HG03064 (cell line): Measurements from ENCODE around the gene CAMK2G.
A peak's percentile ranks its signal among the peaks of the same experiment; 100 is the strongest.
"Not testable (repeated sequence)": the region's sequence is repeated elsewhere in the genome, so short reads cannot be mapped to it uniquely, and the experiment has no call there.

Source experiments
- ATAC-seq: cut with Tn5 transposase; IDR thresholded peaks from one replicate; pipeline ENCODE4 v1.9.1; 2021; ENCODE audit warnings: low read depth; ENCODE audit not compliant: unreplicated experiment

The CAMK2G gene

DNA sequence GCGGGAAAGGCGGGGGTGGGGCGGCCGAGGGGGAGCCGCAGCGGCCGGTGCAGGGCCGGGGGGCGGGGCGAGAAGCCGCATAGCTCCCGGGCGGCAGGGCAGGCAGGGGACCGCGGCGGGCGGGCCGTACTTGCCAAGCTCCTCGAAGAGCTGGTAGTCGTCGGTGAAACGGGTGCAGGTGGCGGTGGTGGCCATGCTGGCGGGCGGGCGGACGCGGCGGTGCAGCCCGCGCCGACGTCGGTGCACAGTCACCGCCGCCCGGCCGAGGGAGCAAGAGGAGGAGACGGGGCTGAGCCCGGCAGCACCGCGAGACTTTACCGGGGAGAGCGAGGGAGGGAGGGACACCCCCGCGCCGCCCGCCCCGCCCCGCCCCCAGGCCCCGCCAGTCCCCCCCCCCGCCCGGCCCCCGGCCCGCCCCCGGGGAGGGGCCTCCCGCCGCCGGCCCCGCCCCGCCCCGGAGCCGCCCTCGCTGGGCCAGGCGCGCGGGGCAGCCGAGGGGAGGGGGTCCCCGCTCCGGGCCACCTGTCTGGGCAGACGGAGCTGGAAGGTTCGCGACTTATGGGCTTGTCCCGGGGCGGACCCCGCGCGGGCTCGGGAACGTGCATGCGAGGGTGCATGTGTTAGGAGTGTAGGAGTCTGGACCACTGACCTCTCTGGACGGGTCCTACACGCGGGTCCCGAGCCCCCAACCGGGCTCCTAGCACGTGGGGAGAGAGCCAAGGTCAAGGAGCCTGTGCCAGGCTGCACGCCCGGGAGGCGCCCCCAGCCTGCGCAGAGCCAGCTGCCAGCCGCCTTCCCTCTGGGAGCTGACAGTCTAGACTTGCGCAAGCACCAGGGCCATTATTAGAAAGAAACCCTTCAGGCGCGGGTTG is at the start of gene CAMK2G:
CAMK2G (minus strand) TSS at position 289 of the 872 bp plus-strand sequence; CDS start at position 195, 94 bp downstream.
- ATAC-seq = peak; percentile 55

DNA sequence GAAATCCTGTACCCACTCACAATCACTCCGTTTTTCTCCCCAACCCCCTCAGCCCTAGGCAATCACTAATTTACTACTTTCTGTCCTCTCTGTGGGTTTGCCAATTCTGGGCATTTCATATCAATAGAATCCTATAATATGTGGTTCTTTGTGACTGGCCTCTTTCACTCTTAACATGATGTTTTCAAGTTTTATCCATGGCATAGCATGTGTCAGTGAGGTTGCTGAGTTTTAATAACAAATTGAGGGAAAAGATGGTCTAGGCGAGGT is 48.4 kb upstream of the CAMK2G start:
- ATAC-seq = no peak

DNA sequence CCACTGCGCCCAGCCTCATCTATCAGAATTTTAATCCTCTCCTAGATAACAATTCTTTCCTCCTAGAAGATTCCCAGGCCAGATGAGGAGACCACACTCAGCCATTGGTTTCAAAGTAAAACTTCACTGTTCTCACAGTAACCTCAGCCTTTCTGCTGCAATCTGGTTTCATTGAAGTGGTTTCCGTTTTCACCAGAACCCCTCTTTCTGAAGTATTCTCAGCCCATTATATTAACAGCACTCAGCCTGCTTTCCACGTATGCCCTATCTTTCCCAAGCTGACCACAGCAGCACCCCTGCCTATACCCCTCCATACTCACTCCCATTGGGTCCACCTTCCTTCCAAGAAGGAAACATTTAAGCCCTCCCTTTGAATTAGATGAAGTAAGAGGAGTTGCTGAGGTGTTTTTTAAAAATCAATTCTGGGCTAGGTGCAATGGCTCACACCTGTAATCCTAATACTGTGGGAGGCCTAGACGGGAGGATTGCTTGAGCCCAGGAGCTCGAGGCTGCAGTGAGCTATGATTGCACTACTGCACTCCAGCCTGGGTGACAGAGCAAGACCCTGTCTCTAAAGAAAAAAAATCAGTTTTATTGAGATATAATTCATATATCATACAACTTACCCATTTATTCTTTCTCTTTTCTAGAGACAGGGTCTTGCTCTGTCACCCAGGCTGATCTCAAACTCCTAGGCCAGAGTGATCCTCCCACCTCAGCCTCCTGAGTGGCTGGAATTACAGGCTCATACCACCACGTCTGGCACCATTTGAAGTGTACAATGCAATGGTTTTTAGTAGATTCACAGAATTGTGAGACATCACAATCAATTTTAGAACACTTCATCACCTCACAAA is 47.9 kb upstream of the CAMK2G start:
- ATAC-seq = no peak

DNA sequence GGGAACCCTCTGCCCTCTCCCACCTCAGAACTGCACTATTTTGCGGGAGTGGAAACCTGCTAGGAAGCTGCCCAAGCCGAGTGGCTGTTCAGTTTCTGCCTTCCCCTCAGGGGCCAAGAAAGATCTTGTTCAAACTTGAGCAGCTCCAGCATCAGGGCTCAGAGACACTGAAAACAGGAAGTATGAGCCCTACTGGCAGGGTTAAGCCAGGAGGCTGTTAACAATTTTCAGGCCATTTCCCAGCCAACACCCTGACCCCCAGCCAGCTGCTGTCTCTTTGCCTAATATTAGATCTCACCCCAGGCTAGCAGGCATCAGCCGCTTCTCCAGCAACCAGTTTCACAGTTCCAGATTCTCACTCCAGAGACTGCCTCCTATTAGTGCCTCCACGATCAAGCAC is 45.7 kb upstream of the CAMK2G start:
- ATAC-seq = no peak

DNA sequence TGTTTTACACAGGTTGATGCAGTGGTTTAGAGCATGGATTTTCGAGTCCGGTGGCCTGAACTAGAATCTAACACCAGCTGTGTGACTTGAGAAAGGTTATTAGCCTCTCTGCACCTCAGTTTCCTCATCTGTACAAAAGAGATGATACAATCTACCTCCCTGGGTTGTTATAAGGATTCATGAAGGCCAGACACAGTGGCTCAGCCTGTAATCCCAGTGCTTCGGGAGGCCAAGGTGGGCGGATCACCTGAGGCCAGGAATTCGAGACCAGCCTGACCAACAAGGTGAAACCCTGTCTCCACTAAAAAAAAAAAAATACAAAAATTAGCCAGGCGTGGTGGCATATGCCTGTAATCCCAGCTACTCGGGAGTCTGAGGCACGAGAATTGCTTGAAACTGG is 45.1 kb upstream of the CAMK2G start:
- ATAC-seq = not testable (repeated sequence)

DNA sequence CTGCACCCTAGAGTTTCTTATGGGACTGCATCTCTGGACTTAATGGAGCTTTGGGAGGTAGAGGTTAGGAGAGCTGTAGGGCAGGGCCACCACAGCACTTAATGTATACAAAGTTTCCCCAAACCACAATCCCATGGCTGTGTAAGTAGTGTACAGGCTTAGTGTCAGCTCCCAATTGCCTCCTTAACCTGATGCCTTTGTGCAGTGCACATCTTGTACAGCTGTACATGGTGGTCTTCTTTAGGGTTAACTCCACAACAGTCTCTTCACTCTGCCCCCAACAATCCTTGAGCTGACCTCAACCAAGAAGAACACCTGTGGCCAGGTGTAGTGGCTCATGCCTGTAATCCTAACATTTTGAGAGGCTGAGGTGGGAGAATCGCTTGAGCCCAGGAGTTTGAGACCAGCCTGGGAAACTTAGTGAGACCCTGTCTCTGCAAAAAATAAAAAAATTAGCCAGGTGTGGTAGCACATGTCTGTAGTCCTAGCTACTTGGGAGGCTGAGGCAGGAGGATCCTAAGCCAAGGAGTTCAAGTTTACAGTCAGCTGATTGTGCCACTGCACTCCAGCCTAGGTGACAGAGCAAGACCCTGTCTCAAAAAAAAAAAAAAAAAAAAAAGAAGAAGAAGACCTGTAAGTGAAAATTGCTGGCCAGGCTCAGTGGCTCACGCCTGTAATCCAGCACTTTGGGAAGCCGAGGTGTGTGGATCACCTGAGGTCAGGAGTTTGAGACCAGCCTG is 43.4 kb upstream of the CAMK2G start:
- no peak for ATAC-seq

DNA sequence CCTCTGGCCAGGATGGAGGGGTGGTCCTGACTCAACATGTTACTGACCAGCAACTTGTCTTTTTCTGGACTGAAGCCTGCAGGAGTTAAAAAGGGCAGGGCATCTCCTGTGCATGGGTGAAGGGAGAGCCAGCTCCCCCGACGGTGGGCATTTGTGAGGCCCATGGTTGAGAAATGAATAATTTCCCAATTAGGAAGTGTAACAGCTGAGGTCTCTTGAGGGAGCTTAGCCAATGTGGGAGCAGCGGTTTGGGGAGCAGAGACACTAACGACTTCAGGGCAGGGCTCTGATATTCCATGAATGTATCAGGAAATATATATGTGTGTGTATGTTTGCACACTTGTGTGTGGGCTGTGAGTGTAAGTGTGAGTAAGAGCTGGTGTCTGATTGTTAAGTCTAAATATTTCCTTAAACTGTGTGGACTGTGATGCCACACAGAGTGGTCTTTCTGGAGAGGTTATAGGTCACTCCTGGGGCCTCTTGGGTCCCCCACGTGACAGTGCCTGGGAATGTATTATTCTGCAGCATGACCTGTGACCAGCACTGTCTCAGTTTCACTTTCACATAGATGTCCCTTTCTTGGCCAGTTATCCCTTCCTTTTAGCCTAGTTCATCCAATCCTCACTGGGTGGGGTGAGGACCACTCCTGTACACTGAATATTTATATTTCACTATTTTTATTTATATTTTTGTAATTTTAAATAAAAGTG is 42.6 kb upstream of the CAMK2G start:
- ATAC-seq = no peak

DNA sequence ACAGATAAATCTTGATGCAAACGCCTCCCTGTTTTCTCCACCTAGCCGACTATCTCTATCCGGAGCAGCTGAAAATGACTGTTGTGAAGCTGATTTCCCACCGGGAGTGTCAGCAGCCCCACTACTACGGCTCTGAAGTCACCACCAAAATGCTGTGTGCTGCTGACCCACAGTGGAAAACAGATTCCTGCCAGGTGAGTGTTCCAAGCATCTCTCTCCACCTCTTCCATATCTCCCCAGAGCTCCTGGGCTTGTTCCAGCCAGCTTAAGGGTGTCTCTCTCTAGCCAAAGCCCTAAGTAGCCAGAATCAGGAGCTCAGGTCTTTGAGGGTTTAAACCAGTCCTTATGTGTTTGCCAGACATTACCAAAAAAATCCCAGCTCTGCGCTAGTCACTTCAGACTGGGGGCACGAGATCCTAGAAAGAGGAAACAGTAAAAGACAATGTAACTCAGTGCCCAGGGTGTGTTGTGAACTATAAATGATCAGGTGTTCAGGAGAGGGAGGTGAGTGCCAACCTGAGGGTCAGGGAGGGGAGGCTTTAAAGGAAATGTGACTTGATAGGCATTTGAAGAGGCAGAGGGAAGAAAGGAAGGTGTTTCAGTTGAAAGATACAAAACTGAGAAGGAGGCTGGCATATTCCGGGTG is 41.0 kb upstream of the CAMK2G start:
- ATAC-seq = no peak

DNA sequence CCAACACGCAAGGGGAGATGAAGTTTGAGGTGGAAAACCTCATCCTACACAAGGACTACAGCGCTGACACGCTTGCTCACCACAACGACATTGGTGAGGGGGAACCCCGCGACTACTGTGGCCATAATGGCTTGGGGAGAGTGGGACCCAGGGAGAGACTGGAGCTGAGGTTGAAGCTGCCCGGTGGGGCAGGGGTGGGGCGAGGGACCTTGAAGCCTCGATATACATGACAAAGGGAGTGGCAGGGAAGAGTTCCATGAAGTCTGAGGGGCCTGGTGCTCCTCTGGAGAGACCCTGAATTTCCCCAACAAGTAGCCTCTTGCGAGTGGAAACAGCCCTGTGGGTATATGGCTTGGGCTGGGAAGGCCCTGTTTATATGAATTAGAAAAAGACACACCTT is 39.7 kb upstream of the CAMK2G start:
- ATAC-seq = no peak

DNA sequence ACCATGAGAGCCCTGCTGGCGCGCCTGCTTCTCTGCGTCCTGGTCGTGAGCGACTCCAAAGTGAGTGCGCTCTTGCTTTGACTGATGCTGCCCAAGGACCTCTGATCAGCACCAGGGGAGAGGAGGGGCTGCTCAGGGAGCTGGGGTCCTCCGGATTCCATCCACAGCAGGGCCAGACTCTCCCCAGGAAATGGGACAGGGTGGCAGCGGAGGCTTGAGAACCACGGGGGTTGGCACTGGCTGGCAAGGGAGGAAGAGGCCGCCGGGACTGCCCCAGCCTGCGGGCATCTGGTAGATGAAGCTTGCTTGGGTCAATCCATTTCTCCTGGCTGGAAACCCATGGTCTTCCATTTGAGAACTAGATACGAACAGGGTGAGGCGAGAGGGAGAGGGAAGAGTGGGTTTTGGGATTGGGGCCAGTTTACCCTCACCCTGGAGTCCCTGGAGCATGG is 37.2 kb upstream of the CAMK2G start:
- no peak for ATAC-seq

DNA sequence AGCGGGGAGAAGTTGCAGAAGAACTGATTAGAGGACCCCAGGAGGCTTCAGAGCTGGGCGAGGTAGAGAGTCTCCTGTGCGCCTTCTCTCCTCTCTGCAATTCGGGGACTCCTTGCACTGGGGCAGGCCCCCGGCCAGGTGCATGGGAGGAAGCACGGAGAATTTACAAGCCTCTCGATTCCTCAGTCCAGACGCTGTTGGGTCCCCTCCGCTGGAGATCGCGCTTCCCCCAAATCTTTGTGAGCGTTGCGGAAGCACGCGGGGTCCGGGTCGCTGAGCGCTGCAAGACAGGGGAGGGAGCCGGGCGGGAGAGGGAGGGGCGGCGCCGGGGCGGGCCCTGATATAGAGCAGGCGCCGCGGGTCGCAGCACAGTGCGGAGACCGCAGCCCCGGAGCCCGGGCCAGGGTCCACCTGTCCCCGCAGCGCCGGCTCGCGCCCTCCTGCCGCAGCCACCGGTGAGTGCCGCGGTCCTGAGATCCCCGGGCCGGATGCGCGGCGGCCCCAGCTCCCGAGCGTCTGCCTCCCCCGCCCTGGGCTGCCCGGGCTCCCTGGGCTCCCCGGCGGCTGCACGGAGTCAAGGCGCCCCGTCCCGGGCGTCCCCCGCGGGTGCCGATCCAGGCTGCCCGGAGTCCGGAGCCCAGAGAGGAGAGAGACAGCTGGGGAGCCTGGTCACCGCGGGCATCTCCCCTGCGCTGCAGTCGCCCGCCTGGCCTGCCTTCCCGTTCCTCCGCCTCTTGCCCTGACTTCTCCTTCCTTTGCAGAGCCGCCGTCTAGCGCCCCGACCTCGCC is 36.6 kb upstream of the CAMK2G start, which contains the start of gene PLAU:
PLAU (plus strand) TSS at position 369 of the 789 bp plus-strand sequence. CDS start 424 bp downstream, outside the sequence.
- ATAC-seq = no peak

DNA sequence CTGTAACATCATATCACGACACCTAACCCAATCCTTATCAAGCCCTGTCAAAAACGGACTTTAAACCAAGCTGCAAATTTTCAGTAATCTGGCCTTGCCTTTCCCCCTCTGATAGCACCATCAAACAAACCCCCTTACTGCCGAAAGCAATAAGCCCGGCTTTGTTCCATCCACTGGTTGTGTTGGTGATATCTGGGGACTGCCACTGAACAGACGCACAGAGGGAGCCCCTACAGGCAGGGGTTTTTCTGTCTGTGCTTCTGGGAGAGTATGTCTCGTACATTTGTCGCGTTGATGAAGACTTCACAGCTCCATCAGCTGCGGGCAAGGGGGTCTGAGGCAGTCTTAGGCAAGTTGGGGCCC is 36.0 kb upstream of the CAMK2G start:
- ATAC-seq = no peak

DNA sequence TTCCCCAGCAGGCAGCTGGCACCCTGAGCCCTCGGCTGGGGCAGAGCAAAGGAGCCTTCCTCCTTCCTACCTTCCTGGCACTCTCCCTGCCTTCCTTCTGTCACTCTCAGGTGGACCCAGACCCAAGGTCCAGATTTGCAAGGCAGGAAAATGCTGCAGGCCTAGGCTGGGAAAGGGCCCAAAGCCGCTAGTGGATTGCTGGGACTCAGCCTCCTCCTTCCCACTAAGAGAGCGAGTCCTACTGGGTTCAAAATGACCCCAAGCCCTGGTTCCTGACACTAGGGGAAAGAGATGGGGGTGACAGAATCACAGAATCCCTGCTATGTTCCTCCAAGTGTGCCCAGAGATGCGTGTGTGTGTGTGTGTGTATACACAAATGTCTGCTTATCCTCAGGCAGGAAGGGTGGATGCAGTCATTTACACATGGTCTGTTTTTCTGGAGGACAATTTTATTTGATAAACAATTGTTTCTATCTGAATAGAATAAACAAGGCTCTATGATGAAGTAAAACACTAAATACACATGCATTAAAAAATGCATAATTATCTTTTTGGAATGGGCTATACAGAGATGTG is 35.3 kb upstream of the CAMK2G start:
- no peak for ATAC-seq

DNA sequence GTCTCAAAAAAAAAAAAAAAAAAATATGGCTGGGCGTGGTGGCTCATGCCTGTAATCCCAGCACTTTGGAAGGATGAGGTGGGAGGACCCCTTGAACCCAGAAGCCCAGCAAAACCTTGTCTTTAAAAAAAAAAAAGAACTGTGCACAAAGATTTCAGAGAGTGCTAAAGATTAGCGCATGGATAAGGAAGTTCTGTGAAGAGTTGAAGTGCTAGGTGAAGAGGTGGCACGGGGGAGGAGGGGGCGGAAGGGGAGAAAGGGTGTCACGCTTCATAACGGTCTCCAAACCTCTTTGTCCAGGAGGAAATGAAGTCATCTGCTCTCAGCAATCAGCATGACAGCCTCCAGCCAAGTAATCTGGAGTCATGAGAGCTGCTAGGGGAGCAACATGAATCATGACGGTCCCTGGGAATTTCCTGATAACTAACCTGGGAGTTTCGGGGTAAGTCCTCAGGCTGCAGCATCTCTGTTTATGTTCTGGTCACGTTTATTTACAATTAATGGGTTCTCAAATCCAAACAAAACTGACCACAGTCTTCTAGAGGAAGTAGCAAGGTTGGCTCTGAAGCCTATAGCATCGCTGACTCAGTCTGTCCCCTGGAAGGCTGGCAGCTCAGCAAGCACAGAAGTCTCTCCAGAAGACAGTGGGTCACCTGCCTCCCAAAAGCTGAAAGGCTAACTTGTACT is 34.6 kb upstream of the CAMK2G start:
- no peak for ATAC-seq

DNA sequence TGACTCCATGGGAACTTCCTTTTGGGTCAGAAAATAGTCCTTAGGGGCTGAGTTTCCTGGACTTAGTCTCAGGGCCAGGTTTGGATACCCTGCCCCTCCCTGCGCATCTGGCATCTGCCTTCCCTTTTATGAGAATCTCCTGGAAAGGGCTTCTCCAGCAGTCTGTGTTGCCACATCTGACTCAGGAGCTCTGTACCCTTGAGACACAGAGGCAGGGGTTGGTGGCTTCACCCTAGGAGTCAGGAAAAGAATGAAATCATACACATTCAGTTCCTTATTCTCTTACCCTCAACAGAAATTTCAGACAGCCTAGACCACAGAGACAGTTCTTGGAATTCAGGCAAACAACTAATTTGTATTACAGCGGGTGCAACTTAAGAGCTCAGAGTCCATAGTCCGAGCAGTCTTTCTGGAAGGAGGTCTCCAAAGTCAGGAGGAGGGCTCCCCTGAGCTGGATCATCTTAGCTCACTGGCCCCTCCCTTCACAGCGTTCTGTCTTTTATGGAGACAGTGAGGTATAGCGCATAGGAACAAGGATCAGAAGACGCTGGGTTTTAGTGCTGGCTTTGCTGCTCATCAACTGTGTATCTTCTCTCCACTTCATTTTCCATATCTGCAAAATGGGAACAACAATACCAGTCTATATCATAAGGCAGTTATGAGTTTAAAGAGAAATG is 33.6 kb upstream of the CAMK2G start:
- ATAC-seq = no peak

DNA sequence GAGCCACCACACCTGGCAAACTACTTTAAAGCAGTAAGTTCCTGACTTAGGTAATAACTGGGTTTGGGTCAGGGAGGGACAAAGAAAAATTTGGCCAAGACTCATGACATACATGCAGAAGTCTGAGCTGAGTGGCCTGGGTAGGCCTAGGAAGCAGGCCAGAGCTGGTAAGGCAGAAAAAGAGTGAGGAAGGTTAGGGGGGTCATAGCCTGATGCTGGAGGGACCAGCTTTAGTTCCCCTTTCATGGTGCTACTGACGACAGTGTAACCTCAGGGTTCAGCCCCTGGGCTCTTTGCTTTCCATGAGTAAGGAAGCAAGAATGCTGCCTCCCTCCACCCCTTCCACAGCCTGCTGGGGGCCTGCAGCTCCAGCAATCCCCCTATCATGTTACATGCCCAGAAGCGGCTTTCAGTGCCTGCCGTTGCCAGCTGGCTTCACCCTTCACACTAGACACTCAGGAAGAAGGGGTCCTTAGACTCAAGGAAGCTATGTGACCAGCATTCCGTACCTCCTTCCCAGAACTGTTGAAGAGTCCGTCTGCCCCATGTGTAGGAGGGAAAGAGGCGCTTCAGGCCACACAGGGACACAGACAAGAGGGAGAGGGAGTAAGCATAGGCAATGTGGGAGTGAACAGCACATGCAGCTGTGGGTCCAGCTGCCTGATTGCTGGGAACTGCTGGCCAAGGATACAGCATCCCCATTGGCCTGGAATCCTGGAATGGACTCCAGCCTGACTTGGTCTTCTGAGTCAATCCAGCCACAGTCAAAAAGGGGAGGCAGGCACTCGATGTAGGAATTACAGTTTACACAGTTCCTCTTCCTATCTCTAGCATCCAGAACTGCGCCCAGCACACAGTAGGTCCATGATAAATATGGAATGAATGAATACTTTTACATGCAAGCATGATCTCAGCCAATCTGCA is 32.4 kb upstream of the CAMK2G start:
- ATAC-seq = no peak
